Glutamatergic neuron (in vitro differentiated cells): ENCODE measurements around the gene DUS3L. TPM values are rescaled to one million over a fixed set of nuclear protein-coding genes. Genes with fewer than 3 reads are reported as not detected.

ENCODE experiments used
- DNase-seq: peaks from one replicate; pipeline ENCODE4 v3.0.0; 2022
- H3K27ac Mint-ChIP-seq: one replicate; pipeline ENCODE4 v1.8.0; 2020; ENCODE audit warnings: mild to moderate bottlenecking, mixed read lengths, inconsistent platforms; ENCODE audit not compliant: unreplicated experiment
- H3K27me3 Mint-ChIP-seq: one replicate; pipeline ENCODE4 v1.8.0; 2020; ENCODE audit warnings: mild to moderate bottlenecking, moderate library complexity, mixed read lengths, inconsistent platforms; ENCODE audit not compliant: unreplicated experiment
- H3K36me3 Mint-ChIP-seq: one replicate; pipeline ENCODE4 v1.8.0; 2020; ENCODE audit warnings: mild to moderate bottlenecking, mixed read lengths, inconsistent platforms; ENCODE audit not compliant: unreplicated experiment
- H3K4me1 Mint-ChIP-seq: one replicate; pipeline ENCODE4 v1.8.0; 2020; ENCODE audit warnings: mild to moderate bottlenecking, low read depth, mixed read lengths, inconsistent platforms; ENCODE audit not compliant: unreplicated experiment
- H3K4me3 Mint-ChIP-seq: one replicate; pipeline ENCODE4 v1.8.0; 2020; ENCODE audit warnings: mild to moderate bottlenecking, mixed read lengths, inconsistent platforms; ENCODE audit not compliant: unreplicated experiment
- H3K9me3 Mint-ChIP-seq: one replicate; pipeline ENCODE4 v1.8.0; 2020; ENCODE audit warnings: mild to moderate bottlenecking, moderate library complexity, mixed read lengths, inconsistent platforms; ENCODE audit not compliant: unreplicated experiment
- CTCF ChIP-seq: fragments of 200-600 bp; sonication (generic); IDR thresholded peaks from one replicate; pipeline ENCODE4 v1.5.0; 2021; ENCODE audit not compliant: partially characterized antibody, unreplicated experiment
- total RNA-seq: library from RNA; stranded (reverse); fragmentation: NEBNext Ultra II Directional; extraction: Animal tissue kit (Norgen Biotek cat#: 25700); gene quantifications from one replicate; pipeline ENCODE4 v1.2.1, GENCODE V29; 2021; ENCODE audit not compliant: unreplicated experiment

DUS3L gene
- total RNA-seq, 1 donor from 2014 or later = 22.4 TPM

DNA sequence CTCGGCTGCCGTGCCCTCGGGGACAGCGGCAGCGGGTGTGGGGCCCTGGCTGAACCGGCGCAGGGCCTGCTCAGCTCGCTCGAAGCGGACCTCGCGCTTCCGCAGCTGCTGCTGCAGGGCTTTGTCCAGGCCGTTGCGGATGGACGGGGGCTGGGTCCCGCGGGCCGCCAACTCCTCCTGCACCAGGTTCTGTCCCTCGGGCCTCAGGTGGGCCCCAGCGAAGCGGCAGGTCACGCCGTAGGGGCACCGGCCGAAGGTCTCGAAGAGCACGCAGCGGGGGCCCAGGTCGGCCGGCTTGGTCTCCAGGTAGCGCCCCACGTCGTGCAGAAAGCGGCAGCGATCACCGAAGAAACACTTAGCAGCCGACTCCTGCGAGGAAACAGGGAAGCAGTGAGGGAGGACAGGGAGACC is 1.6 kb downstream of the DUS3L start:
- no peak for DNase-seq
- Mint-ChIP-seq H3K9me3 (peaks cover 12% of the 10 kb centered on the region), H3K4me3 (no peak overlapping the region), H3K27me3 (peaks cover 15% of the 10 kb centered on the region), H3K36me3 (peaks cover 5% of the 10 kb centered on the region), H3K27ac (no peak overlapping the region), H3K4me1 (peaks cover 5% of the 10 kb centered on the region)
- TF ChIP-seq CTCF = no peak

DNA sequence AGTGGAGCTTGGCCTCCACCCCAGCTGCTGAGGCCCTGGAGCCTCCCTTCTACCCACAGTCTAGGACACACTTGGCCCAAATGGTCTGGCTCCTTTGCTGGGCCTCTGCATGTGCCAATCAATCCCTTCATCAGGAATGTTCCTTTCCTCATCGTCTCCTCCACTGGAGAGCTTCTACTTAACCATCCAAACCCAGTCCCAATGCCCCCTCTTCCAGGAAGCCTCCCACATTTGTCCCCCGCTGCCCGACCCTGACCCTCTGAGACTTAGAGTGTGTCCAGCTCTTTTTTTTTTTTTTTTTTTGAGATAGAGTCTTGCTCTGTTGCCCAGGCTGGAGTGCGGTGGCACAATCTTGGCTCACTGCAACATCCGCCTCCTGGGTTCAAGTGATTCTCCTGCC is 2.5 kb downstream of the DUS3L start:
- H3K4me3 Mint-ChIP-seq = no peak overlapping the region
- no peak for DNase-seq
- peaks cover 15% of the 10 kb centered on the region for H3K27me3 Mint-ChIP-seq
- H3K9me3 Mint-ChIP-seq = peaks cover 12% of the 10 kb centered on the region
- TF ChIP-seq CTCF = no peak
- H3K36me3 Mint-ChIP-seq = peaks cover 5% of the 10 kb centered on the region
- H3K4me1 Mint-ChIP-seq = peaks cover 5% of the 10 kb centered on the region
- H3K27ac Mint-ChIP-seq = no peak overlapping the region

DNA sequence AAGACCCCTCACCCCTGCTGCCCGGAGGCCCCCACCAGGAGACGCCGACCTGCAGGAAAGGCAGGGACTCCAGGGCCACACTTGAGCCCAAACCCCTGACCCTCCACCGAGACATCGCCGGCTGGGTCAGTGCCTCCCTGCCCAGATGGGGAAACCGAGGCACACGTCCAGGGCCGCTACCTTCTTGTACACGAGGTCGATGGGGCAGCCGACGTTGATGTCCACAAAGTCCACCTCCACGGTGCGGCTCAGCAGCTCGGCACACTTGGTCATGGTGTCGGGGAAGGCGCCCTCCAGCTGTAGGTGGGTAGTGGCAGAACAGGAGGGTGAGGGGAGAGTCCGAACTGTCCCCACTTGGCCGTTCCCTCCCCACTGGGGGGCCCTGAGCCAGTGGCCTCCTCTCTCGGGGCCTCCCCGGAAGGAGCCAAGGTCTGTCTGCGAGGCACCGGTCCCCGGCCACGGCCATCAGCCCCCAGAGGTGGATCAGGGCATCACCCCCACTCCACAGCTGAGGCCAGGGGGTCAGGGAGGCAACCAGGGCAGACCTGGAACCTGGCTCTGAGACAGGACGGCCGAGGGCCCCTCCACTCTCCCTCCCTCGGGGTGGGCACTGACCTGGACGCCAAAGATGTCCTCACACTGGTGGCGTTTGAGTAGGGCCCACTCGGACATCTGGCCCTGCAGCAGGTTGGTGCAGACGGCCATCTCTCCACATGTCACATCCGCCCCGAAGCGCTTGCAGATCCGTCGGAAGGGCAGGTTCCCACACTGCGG is 3.4 kb downstream of the DUS3L start:
- H3K9me3 Mint-ChIP-seq = peaks cover 12% of the 10 kb centered on the region
- peaks cover 5% of the 10 kb centered on the region for H3K36me3 Mint-ChIP-seq
- H3K27me3 Mint-ChIP-seq = peaks cover 12% of the 10 kb centered on the region
- TF ChIP-seq CTCF = no peak
- peaks cover 5% of the 10 kb centered on the region for H3K4me1 Mint-ChIP-seq
- H3K27ac Mint-ChIP-seq = no peak overlapping the region
- no peak for DNase-seq
- H3K4me3 Mint-ChIP-seq = no peak overlapping the region

DNA sequence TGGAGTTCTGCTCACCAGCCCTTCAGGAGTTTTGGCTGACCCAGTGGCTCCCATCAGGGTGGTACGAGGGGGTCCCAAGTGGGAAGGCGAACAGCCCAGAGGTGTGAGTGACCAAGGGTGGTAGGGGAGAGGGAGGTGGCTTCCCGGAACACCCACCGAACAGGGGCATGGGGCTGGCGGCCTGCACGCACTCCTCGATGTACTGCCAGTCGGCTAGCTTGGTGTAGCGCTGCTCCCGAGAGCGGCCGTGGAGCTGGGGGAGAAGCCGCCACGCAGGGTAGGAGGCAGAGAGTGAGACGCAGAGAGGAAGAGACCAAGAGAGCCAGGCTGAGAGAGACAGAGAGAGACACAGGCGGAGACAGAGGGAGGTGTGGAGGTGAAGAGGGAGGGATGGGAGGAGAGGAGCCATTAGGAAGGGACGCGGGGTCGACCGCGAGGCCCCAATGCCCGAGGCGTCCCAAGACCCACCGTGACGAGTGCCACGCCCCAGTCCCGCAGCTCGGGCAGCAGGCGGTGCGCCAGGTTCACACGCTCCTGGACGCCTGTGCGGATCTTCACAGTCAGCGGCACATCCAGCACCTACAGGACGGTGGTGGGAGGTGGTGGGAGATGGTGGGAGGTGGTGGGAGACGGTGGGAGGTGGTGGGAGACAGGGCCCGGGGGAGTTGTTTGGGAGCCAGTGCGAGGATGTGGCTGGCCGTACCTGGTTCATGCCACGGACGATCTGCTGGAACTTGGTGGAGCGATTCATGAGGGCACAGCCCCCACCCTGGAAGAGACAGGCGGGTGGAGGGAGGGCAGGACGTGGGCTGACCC is 4.2 kb downstream of the DUS3L start:
- H3K27ac Mint-ChIP-seq = no peak overlapping the region
- peaks cover 12% of the 10 kb centered on the region for H3K27me3 Mint-ChIP-seq
- peaks cover 11% of the 10 kb centered on the region for H3K9me3 Mint-ChIP-seq
- H3K4me1 Mint-ChIP-seq = peaks cover 5% of the 10 kb centered on the region
- no peak for TF ChIP-seq CTCF
- H3K4me3 Mint-ChIP-seq = no peak overlapping the region
- DNase-seq = no peak
- peaks cover 5% of the 10 kb centered on the region for H3K36me3 Mint-ChIP-seq

DNA sequence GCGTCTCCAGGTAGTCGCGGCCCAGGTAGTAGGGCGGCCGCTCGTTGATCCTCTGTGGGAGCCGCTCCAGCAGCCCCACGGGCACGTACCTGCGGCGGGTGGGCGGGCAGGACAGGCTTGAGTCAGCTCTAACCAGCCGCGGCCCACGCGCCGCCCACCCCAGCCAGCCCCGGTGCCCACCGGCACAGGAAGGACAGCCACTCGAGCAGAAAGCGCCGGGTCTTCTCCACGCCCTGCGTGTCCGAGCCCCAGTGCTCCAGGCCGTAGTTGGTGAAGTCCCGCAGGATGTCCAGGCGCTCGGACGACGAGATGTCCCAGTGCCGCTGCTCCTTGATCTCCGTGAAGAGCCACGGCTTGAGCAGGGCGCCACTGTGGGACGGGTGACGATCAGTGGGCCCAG is 5.5 kb downstream of the DUS3L start:
- H3K27me3 Mint-ChIP-seq = peaks cover 9% of the 10 kb centered on the region
- peaks cover 5% of the 10 kb centered on the region for H3K4me1 Mint-ChIP-seq
- H3K4me3 Mint-ChIP-seq = no peak overlapping the region
- TF ChIP-seq CTCF = no peak
- no peak overlapping the region for H3K27ac Mint-ChIP-seq
- DNase-seq = no peak
- H3K36me3 Mint-ChIP-seq = peaks cover 3% of the 10 kb centered on the region
- peaks cover 6% of the 10 kb centered on the region for H3K9me3 Mint-ChIP-seq
